ENCODE results near the gene TP53BP1.

DNA sequence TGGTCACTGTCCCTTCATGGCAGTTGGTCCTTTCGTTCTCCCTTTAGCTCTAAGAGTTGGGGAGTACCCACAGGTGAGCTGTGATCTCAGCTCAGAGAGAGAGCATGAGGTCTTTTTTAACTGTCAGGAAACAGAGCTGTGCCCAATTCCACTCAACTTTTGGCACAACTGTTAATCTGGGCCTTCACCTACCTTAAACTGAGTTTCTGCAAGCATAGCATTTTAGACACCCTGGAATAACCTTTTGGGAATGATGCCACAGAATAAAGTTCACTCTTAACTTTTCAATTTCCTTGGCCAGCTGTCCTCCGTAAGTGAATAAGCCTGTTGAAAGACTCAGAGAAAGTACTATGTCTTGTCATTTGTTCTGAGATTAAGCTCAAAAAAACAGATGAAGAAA is 86.1 kb downstream of the TP53BP1 start:
- TF ChIP-seq, protein P1, sequence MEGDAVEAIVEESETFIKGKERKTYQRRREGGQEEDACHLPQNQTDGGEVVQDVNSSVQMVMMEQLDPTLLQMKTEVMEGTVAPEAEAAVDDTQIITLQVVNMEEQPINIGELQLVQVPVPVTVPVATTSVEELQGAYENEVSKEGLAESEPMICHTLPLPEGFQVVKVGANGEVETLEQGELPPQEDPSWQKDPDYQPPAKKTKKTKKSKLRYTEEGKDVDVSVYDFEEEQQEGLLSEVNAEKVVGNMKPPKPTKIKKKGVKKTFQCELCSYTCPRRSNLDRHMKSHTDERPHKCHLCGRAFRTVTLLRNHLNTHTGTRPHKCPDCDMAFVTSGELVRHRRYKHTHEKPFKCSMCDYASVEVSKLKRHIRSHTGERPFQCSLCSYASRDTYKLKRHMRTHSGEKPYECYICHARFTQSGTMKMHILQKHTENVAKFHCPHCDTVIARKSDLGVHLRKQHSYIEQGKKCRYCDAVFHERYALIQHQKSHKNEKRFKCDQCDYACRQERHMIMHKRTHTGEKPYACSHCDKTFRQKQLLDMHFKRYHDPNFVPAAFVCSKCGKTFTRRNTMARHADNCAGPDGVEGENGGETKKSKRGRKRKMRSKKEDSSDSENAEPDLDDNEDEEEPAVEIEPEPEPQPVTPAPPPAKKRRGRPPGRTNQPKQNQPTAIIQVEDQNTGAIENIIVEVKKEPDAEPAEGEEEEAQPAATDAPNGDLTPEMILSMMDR (IDR thresholded peaks at IDR 0.05) = no peak
- no peak for TF ChIP-seq POLR2A (IDR thresholded peaks at IDR 0.05)
- no peak for TF ChIP-seq EP300 (IDR thresholded peaks at IDR 0.05)
